ENCODE results near the gene ROCK1.
"Not testable (repeated sequence)": the region's sequence is repeated elsewhere in the genome, so short reads cannot be mapped to it uniquely, and the experiment has no call there.

The ROCK1 gene

GRCh38 chr18:21054252-21054821 is 57.3 kb downstream of the ROCK1 start:
- no peak for DNase-seq (ENCODE audit: low read depth, low spot score)

GRCh38 chr18:21053127-21053526 is 58.5 kb downstream of the ROCK1 start:
- peak; percentile 12 for DNase-seq (ENCODE audit: low read depth, low spot score)

GRCh38 chr18:21052385-21052784 is 59.2 kb downstream of the ROCK1 start:
- no peak for DNase-seq (ENCODE audit: low read depth, low spot score)

- no peak for DNase-seq (ENCODE audit: low read depth, low spot score)
Measured at GRCh38 chr18:21051620-21052019, 60.0 kb downstream of the ROCK1 start.

GRCh38 chr18:21049306-21049705 is 62.3 kb downstream of the ROCK1 start:
- DNase-seq (ENCODE audit: low read depth, low spot score) = no peak

GRCh38 chr18:21047126-21047525 is 64.5 kb downstream of the ROCK1 start:
- peak; percentile 23 for DNase-seq (ENCODE audit: low read depth, low spot score)

GRCh38 chr18:21040466-21040865 is 71.1 kb downstream of the ROCK1 start:
- no peak for DNase-seq (ENCODE audit: low read depth, low spot score)

- no peak for DNase-seq (ENCODE audit: low read depth, low spot score)
Measured at GRCh38 chr18:21038201-21038600, 73.4 kb downstream of the ROCK1 start.

GRCh38 chr18:21031845-21032244 is 79.8 kb downstream of the ROCK1 start:
- no peak for DNase-seq (ENCODE audit: low read depth, low spot score)

- DNase-seq (ENCODE audit: low read depth, low spot score) = not testable (repeated sequence)
Measured at GRCh38 chr18:21018257-21018656, 93.4 kb downstream of the ROCK1 start.

GRCh38 chr18:21012308-21012707 is 99.3 kb downstream of the ROCK1 start:
- DNase-seq (ENCODE audit: low read depth, low spot score) = no peak

GRCh38 chr18:21004726-21005125 is 106.9 kb downstream of the ROCK1 start:
- DNase-seq (ENCODE audit: low read depth, low spot score) = peak; percentile 86

- DNase-seq (ENCODE audit: low read depth, low spot score) = no peak
Measured at GRCh38 chr18:21000667-21001066, 110.9 kb downstream of the ROCK1 start.

- DNase-seq (ENCODE audit: low read depth, low spot score) = no peak
Measured at GRCh38 chr18:20997371-20997770, 114.2 kb downstream of the ROCK1 start.

- DNase-seq (ENCODE audit: low read depth, low spot score) = no peak
Measured at GRCh38 chr18:20996418-20996817, 115.2 kb downstream of the ROCK1 start.

- DNase-seq (ENCODE audit: low read depth, low spot score) = no peak
Measured at GRCh38 chr18:20988726-20989125, 122.9 kb downstream of the ROCK1 start.

- no peak for DNase-seq (ENCODE audit: low read depth, low spot score)
Measured at GRCh38 chr18:20975077-20975476, 136.5 kb downstream of the ROCK1 start.

GRCh38 chr18:20971886-20972267 is 139.7 kb downstream of the ROCK1 start:
- DNase-seq (ENCODE audit: low read depth, low spot score) = peak; percentile 13

- DNase-seq (ENCODE audit: low read depth, low spot score) = no peak
Measured at GRCh38 chr18:20966795-20967194, 144.8 kb downstream of the ROCK1 start.

- no peak for DNase-seq (ENCODE audit: low read depth, low spot score)
Measured at GRCh38 chr18:20963027-20963426, 148.6 kb downstream of the ROCK1 start.

- DNase-seq (ENCODE audit: low read depth, low spot score) = no peak
Measured at GRCh38 chr18:20960735-20961134, 150.9 kb downstream of the ROCK1 start.

GRCh38 chr18:20950827-20951226 is 160.8 kb downstream of the ROCK1 start:
- not testable (repeated sequence) for DNase-seq (ENCODE audit: low read depth, low spot score)

Data from smooth muscle cell of the brain vasculature (primary cell).